Measurements from ENCODE around the gene LARGE1.

The LARGE1 gene

GRCh38 chr22:33748714-33749113 lies 171.6 kb downstream of the LARGE1 start:
- TF ChIP-seq CTCF (IDR thresholded peaks at IDR 0.05; ENCODE audit: low read depth, low read length): no peak
- DNase-seq (ENCODE audit: extremely low read depth, low read depth): no peak

- no peak for DNase-seq (ENCODE audit: extremely low read depth, low read depth)
- TF ChIP-seq CTCF (IDR thresholded peaks at IDR 0.05; ENCODE audit: low read depth, low read length): no peak
Observed at GRCh38 chr22:33747576-33748180, 172.6 kb downstream of the LARGE1 start.

- no peak for TF ChIP-seq CTCF (IDR thresholded peaks at IDR 0.05; ENCODE audit: low read depth, low read length)
- DNase-seq (ENCODE audit: extremely low read depth, low read depth): no peak
Observed at GRCh38 chr22:33747029-33747428, 173.2 kb downstream of the LARGE1 start.

GRCh38 chr22:33746501-33746928 lies 173.8 kb downstream of the LARGE1 start:
- DNase-seq (ENCODE audit: extremely low read depth, low read depth): no peak
- no peak for TF ChIP-seq CTCF (IDR thresholded peaks at IDR 0.05; ENCODE audit: low read depth, low read length)

GRCh38 chr22:33745501-33745900 lies 174.8 kb downstream of the LARGE1 start:
- DNase-seq (ENCODE audit: extremely low read depth, low read depth): no peak
- no peak for TF ChIP-seq CTCF (IDR thresholded peaks at IDR 0.05; ENCODE audit: low read depth, low read length)

GRCh38 chr22:33743756-33744155 lies 176.5 kb downstream of the LARGE1 start:
- TF ChIP-seq CTCF (IDR thresholded peaks at IDR 0.05; ENCODE audit: low read depth, low read length): no peak
- no peak for DNase-seq (ENCODE audit: extremely low read depth, low read depth)

- no peak for TF ChIP-seq CTCF (IDR thresholded peaks at IDR 0.05; ENCODE audit: low read depth, low read length)
Observed at GRCh38 chr22:33741025-33741424, 179.3 kb downstream of the LARGE1 start.

More at GRCh38 chr22:33741025-33741424, 179.3 kb downstream of the LARGE1 start:
- DNase-seq (ENCODE audit: extremely low read depth, low read depth): no peak

Data from AG09319 (cell line).